Activated naive CD8-positive, alpha-beta T cell treated with anti-CD3 and anti-CD28 coated beads for 36 hours (primary cell): ENCODE data around the gene GDF2. TPM values are rescaled to one million over a fixed set of nuclear protein-coding genes. Genes with fewer than 3 reads are reported as not detected.

Experiments
- DNase-seq: peaks from one replicate; pipeline ENCODE4 v3.0.0; 2021
- H3K27ac Mint-ChIP-seq: one replicate; pipeline ENCODE4 v1.8.0; 2022; ENCODE audit warnings: mild to moderate bottlenecking, moderate library complexity, mixed read lengths
- H3K27me3 Mint-ChIP-seq: one replicate; pipeline ENCODE4 v1.8.0; 2022; ENCODE audit warnings: mild to moderate bottlenecking, mixed read lengths
- H3K36me3 Mint-ChIP-seq: one replicate; pipeline ENCODE4 v1.8.0; 2021; ENCODE audit warnings: mild to moderate bottlenecking, mixed read lengths
- H3K4me1 Mint-ChIP-seq: one replicate; pipeline ENCODE4 v1.8.0; 2021; ENCODE audit warnings: mixed read lengths
- H3K4me3 Mint-ChIP-seq: one replicate; pipeline ENCODE4 v1.8.0; 2022; ENCODE audit warnings: mild to moderate bottlenecking, moderate library complexity, mixed read lengths
- H3K9me3 Mint-ChIP-seq: one replicate; pipeline ENCODE4 v1.8.0; 2022; ENCODE audit warnings: mixed read lengths
- total RNA-seq, 2 experiments: library from RNA; stranded (reverse); gene quantifications; one replicate each; pipeline ENCODE4 v1.2.3, GENCODE V29; 2021

Gene GDF2
- total RNA-seq, 2 experiments from 2014 or later = not detected

DNA sequence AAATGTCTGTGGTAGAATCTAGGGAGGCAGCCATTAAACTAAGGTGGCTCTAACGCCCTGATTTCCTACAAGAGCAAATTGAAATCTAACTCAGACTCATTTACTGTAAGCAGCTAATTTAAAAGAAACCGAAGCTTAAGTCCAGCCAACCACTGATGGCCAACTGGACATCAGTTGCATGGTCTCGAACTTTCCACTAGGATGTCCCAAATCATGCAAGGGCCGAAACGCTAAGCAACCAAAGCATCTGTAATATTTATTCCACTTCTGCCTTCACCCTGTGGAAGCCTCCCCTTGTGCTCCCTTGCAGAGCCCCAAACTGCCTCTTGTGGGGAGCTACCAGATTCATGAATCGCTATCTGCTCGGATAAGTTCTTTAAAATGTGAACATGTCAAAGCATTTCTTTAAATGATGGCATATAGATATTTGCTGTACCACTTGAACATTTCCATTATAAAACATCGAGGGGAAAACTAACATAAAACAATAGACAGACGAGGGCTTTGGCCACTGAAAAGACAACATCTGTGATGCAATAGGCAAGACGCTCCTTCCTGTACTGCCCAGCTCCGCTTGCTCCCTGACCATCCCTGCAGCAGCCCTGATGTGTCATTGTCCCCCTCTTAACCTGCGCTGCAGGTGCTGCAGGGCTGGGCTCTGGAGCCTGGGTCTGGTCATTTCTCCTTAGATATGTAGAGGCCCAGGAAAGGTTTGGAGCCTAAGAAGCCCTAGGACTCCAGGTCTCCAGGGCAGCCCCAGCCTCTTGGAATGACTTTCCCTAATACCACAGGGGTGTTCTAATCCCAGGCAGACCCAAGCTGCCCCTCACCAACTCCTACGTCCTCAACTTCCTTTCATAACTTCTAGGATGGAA, 23.0 kb downstream of the GDF2 start:
- Mint-ChIP-seq H3K9me3 (no peaks in the 10 kb centered on the region), H3K27me3 (peaks cover 8% of the 10 kb centered on the region), H3K27ac (no peak overlapping the region), H3K4me3 (no peak overlapping the region), H3K36me3 (no peaks in the 10 kb centered on the region), H3K4me1 (no peaks in the 10 kb centered on the region)
- DNase-seq = no peak

DNA sequence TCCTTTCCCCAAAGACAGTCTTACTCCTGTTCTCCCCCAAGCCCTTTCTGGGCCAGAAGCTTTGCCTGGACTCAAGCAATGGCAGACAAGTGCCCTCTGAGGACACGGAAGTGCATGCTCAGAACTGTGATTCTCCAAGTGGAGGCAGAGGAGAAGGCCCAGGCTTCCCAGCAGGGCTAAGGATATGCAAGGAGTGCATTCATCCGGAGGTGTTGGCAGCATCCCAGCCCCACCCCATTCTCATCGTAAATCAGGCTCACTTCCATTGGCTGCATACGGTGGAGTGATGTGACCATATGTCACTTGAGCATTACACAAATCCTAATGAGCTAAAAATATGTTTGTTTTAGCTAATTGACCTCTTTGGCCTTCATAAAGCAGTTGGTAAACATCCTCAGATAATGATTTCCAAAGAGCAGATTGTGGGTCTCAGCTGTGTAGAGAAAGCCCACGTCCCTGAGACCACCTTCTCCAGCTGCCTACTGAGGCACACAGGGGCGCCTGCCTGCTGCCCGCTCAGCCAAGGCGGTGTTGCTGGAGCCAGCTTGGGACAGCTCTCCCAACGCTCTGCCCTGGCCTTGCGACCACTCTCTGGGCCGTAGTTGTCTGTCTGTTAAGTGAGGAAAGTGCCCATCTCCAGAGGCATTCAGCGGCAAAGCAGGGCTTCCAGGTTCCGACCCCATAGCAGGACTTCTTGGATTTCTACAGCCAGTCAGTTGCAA, 24.5 kb downstream of the GDF2 start:
- Mint-ChIP-seq H3K36me3 (no peaks in the 10 kb centered on the region), H3K4me3 (no peak overlapping the region), H3K27ac (no peak overlapping the region), H3K27me3 (no peaks in the 10 kb centered on the region), H3K4me1 (no peaks in the 10 kb centered on the region), H3K9me3 (no peaks in the 10 kb centered on the region)
- no peak for DNase-seq

DNA sequence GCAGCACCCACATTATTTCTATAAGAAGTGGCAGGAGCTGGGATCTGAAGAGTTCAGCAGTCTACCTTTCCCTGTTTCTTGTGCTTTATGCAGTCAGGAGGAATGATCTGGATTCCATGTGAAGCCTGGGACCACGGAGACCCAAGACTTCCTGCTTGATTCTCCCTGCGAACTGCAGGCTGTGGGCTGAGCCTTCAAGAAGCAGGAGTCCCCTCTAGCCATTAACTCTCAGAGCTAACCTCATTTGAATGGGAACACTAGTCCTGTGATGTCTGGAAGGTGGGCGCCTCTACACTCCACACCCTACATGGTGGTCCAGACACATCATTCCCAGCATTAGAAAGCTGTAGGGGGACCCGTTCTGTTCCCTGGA, 25.0 kb downstream of the GDF2 start:
- Mint-ChIP-seq H3K27ac (no peak overlapping the region), H3K9me3 (no peaks in the 10 kb centered on the region), H3K27me3 (no peaks in the 10 kb centered on the region), H3K36me3 (no peaks in the 10 kb centered on the region), H3K4me1 (no peaks in the 10 kb centered on the region), H3K4me3 (no peak overlapping the region)
- no peak for DNase-seq

DNA sequence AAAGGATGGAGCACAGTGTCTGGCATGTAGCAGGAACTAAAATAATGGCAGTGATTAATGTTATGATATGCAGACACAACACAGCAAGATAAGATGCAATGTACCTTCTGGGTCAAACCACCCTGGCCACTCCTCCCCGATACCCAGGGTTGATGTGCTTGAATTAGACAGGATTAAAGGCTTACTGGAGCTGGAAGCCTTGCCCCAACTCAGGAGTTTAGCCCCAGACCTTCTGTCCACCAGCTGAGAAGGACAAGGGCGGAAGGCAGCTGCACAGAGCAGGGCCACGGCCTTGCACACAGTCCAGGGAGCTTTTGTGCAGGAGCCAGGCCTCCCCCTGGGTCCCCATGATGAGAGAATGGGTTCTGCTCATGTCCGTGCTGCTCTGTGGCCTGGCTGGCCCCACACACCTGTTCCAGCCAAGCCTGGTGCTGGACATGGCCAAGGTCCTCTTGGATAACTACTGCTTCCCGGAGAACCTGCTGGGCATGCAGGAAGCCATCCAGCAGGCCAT, 25.9 kb downstream of the GDF2 start, which contains the start of gene RBP3:
Gene RBP3, plus strand, starts transcription at position 226 of the 514 bp plus-strand sequence. Its CDS starts 122 bp downstream, at position 348.
- DNase-seq = no peak
- Mint-ChIP-seq H3K9me3 (no peaks in the 10 kb centered on the region), H3K27me3 (no peaks in the 10 kb centered on the region), H3K4me1 (no peaks in the 10 kb centered on the region), H3K4me3 (no peak within 1 kb of the TSS), H3K27ac (no peak within 1 kb of the TSS), H3K36me3 (no peaks in the 10 kb centered on the region)

DNA sequence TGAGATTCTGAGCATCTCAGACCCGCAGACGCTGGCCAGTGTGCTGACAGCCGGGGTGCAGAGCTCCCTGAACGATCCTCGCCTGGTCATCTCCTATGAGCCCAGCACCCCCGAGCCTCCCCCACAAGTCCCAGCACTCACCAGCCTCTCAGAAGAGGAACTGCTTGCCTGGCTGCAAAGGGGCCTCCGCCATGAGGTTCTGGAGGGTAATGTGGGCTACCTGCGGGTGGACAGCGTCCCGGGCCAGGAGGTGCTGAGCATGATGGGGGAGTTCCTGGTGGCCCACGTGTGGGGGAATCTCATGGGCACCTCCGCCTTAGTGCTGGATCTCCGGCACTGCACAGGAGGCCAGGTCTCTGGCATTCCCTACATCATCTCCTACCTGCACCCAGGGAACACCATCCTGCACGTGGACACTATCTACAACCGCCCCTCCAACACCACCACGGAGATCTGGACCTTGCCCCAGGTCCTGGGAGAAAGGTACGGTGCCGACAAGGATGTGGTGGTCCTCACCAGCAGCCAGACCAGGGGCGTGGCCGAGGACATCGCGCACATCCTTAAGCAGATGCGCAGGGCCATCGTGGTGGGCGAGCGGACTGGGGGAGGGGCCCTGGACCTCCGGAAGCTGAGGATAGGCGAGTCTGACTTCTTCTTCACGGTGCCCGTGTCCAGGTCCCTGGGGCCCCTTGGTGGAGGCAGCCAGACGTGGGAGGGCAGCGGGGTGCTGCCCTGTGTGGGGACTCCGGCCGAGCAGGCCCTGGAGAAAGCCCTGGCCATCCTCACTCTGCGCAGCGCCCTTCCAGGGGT, 26.6 kb downstream of the GDF2 start:
- Mint-ChIP-seq H3K4me3 (no peak overlapping the region), H3K36me3 (no peaks in the 10 kb centered on the region), H3K9me3 (no peaks in the 10 kb centered on the region), H3K4me1 (no peaks in the 10 kb centered on the region), H3K27ac (no peak overlapping the region), H3K27me3 (no peaks in the 10 kb centered on the region)
- DNase-seq = no peak

DNA sequence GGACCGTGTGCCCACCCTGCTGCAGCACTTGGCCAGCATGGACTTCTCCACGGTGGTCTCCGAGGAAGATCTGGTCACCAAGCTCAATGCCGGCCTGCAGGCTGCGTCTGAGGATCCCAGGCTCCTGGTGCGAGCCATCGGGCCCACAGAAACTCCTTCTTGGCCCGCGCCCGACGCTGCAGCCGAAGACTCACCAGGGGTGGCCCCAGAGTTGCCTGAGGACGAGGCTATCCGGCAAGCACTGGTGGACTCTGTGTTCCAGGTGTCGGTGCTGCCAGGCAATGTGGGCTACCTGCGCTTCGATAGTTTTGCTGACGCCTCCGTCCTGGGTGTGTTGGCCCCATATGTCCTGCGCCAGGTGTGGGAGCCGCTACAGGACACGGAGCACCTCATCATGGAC, 27.3 kb downstream of the GDF2 start:
- no peak for DNase-seq
- H3K4me3 Mint-ChIP-seq = no peak overlapping the region
- H3K36me3 Mint-ChIP-seq = no peaks in the 10 kb centered on the region
- H3K4me1 Mint-ChIP-seq = no peaks in the 10 kb centered on the region
- no peak overlapping the region for H3K27ac Mint-ChIP-seq
- H3K27me3 Mint-ChIP-seq = no peaks in the 10 kb centered on the region
- no peaks in the 10 kb centered on the region for H3K9me3 Mint-ChIP-seq

DNA sequence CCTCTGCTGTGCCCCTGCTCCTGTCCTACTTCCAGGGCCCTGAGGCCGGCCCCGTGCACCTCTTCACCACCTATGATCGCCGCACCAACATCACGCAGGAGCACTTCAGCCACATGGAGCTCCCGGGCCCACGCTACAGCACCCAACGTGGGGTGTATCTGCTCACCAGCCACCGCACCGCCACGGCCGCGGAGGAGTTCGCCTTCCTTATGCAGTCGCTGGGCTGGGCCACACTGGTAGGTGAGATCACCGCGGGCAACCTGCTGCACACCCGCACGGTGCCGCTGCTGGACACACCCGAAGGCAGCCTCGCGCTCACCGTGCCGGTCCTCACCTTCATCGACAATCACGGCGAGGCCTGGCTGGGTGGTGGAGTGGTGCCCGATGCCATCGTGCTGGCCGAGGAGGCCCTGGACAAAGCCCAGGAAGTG, 27.7 kb downstream of the GDF2 start:
- Mint-ChIP-seq H3K4me3 (no peak overlapping the region), H3K27ac (no peak overlapping the region), H3K4me1 (no peaks in the 10 kb centered on the region), H3K27me3 (no peaks in the 10 kb centered on the region), H3K9me3 (no peaks in the 10 kb centered on the region), H3K36me3 (no peaks in the 10 kb centered on the region)
- no peak for DNase-seq

DNA sequence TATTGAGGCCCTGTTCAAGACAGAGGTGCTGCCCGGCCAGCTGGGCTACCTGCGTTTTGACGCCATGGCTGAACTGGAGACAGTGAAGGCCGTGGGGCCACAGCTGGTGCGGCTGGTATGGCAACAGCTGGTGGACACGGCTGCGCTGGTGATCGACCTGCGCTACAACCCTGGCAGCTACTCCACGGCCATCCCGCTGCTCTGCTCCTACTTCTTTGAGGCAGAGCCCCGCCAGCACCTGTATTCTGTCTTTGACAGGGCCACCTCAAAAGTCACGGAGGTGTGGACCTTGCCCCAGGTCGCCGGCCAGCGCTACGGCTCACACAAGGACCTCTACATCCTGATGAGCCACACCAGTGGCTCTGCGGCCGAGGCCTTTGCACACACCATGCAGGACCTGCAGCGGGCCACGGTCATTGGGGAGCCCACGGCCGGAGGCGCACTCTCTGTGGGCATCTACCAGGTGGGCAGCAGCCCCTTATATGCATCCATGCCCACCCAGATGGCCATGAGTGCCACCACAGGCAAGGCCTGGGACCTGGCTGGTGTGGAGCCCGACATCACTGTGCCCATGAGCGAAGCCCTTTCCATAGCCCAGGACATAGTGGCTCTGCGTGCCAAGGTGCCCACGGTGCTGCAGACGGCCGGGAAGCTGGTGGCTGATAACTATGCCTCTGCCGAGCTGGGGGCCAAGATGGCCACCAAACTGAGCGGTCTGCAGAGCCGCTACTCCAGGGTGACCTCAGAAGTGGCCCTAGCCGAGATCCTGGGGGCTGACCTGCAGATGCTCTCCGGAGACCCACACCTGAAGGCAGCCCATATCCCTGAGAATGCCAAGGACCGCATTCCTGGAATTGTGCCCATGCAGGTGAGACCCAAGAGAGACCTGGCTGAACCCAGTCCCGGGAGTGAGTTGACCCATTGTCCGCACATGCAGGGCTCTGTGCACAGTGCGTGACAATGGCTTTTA, 28.7 kb downstream of the GDF2 start:
- Mint-ChIP-seq H3K4me1 (no peaks in the 10 kb centered on the region), H3K36me3 (no peaks in the 10 kb centered on the region), H3K9me3 (no peaks in the 10 kb centered on the region), H3K27me3 (no peaks in the 10 kb centered on the region), H3K27ac (no peak overlapping the region), H3K4me3 (no peak overlapping the region)
- no peak for DNase-seq

DNA sequence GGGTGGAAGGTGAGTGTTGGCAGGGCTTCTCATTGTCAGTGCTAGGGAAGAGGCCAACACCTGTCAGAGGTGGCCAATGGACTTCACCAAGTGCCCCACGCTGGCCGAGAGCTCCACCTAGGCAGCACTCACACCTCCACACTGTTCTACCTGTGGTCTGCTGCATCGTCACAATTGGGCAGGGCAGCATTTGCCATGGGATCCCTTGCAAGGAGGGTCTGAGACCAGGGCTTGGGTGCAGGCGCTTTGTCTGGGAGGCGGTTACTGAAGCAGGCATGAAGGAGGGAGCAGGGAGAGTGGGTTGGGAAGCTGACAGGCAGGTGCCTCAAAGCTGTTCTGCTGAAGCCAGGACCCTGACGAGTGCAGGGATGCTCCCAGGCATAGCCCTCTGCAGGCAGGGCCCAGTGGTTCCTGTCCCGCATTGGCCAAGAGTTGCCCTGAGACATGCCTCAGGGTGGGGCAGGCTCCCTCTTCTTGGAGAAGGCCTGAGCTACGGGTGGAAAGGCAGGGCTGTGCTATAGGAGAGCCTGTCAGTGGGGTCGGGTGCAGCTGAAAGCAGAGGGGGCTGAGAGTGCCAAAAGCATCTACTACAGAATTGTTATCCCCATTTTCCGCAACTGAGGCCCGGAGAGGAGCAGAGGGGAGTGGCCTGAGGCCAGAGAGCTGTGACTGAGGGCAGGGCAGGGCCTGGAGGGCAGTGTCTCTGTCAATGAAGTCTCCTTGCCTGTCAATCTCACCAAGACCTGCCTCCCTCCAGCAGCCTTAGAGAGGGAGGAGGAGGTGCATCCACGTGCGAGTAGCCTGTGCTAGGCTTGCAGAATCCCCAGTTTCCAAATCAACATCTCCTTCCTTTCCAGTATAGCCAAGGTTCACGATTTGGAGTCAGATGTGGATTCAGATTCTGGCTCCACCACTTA, 29.9 kb downstream of the GDF2 start:
- Mint-ChIP-seq H3K4me3 (no peak overlapping the region), H3K27ac (no peak overlapping the region), H3K4me1 (no peaks in the 10 kb centered on the region), H3K36me3 (no peaks in the 10 kb centered on the region), H3K27me3 (no peaks in the 10 kb centered on the region), H3K9me3 (no peaks in the 10 kb centered on the region)
- DNase-seq = no peak

DNA sequence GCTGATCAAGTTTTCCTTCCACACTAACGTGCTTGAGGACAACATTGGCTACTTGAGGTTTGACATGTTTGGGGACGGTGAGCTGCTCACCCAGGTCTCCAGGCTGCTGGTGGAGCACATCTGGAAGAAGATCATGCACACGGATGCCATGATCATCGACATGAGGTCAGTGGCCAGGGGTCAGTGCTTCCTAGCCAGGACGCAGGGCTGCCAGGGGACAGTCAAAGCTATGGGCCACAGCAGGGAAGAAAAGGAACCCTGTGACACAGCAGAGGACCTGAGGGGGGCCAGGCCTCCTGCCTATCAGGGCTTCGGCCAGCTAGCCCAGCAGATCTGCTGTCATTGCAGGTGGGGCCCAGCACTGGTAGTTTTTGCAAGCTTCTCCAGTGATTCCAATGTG, 31.1 kb downstream of the GDF2 start:
- no peaks in the 10 kb centered on the region for H3K36me3 Mint-ChIP-seq
- H3K4me1 Mint-ChIP-seq = no peaks in the 10 kb centered on the region
- no peaks in the 10 kb centered on the region for H3K27me3 Mint-ChIP-seq
- H3K27ac Mint-ChIP-seq = no peak overlapping the region
- H3K4me3 Mint-ChIP-seq = no peak overlapping the region
- no peaks in the 10 kb centered on the region for H3K9me3 Mint-ChIP-seq
- no peak for DNase-seq

DNA sequence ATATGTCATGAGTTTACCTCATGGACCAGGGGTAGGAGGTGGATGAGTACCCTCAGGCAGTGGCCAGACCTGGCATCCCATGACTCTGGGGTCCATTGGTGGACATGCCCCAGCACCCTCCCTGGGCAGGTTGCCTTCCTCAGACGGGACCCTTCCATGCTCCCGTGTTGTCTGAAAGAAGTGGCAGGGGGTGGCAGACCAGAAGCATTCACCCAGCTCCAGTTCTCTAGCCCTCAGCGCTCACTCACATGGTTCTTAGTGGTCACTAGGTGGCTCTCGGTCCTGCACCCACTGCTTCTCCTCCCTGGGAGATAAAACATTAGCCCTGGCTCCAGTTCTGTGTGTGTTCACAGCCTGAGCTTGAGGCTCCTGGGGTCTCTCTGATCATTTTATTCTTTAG, 31.9 kb downstream of the GDF2 start:
- Mint-ChIP-seq H3K36me3 (no peaks in the 10 kb centered on the region), H3K27me3 (no peaks in the 10 kb centered on the region), H3K9me3 (no peaks in the 10 kb centered on the region), H3K27ac (no peak overlapping the region), H3K4me1 (no peaks in the 10 kb centered on the region), H3K4me3 (no peak overlapping the region)
- DNase-seq = no peak

DNA sequence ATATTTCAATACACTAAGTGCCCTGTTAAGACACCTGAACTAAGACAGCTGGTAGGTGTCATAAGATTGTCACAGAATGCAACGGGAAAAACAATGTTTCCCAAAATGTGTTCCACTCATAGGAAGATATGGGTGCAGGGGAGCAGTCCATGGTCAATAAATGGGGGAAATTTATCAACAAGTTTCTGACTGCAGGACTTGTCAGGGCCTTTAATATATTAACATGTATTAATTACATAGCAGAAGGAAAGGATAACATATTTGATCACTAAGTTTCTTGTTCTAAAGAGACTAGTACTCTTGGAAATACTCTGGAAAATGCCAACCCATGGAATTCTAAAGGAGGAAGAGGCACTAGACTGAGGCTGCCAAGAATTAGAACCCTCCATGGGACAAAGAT, 32.6 kb downstream of the GDF2 start:
- Mint-ChIP-seq H3K4me1 (no peaks in the 10 kb centered on the region), H3K4me3 (no peak overlapping the region), H3K27me3 (no peaks in the 10 kb centered on the region), H3K9me3 (no peaks in the 10 kb centered on the region), H3K27ac (no peak overlapping the region), H3K36me3 (no peaks in the 10 kb centered on the region)
- no peak for DNase-seq

DNA sequence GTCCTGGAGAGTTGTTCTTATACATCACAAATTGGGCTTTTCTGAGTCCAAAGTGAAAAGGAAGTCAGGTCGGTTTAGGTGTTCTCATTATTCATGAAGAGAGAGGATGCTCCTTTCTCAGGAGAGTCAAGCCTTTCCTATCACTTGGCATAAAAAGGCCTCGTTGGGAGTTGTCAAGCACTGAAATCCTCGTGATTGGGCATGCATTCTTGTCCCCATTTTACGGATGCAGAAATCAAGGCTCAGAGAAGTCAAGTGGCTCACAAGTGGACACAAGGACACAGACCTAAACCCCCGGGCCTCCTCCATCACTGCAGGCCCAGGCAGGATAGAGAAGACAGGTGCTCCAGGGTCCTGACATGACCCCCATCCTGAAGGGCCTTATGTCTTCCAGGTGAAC, 34.5 kb downstream of the GDF2 start:
- Mint-ChIP-seq H3K27ac (no peak overlapping the region), H3K36me3 (no peaks in the 10 kb centered on the region), H3K4me1 (no peaks in the 10 kb centered on the region), H3K4me3 (no peak overlapping the region), H3K9me3 (no peaks in the 10 kb centered on the region), H3K27me3 (no peaks in the 10 kb centered on the region)
- DNase-seq = no peak
